ENCODE data around the gene TARDBP.
A peak's percentile ranks its signal among the peaks of the same experiment; 100 is the strongest.
"Not testable (repeated sequence)": the region's sequence is repeated elsewhere in the genome, so short reads cannot be mapped to it uniquely, and the experiment has no call there.

TARDBP gene

GRCh38 chr1:11012260-11013159 is at the start of gene TARDBP:
Gene TARDBP (plus strand): TSS chr1:11012654. CDS start chr1:11013728, 1,074 bp downstream.
- DNase-seq, result peak; percentile 88

DNA sequence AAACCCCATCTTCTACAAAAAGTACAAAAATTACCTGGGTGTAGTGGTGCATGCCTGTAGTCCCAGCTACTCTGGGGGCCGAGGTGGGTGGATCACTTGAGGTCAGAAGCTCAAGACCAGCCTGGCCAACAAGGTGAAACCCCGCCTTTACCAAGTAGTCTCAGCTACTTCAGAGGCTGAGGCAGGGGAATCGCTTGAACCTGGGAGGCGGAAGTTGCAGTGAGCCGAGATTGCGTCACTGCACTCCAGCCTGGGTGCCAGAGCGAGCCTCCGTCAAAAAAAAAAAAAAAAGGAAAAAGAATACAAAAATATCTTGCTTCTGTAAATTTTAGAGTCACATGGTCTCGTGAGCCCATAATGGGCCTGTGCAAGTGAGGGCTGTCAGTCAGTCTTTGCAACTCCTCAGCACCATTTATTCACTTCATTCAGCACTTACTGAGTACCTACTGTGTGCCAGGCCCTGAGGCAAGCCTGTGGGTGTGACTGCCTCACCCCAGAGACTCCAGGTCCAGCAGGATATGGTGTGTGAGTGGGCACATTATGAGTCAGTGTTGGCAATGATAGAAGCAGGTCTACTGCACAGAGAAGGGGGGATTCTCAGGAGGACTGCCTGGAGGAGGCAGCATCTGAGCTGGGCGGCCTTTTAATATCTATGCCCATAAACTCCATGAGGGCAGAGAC is 46.8 kb upstream of the TARDBP start:
- no peak for DNase-seq

GRCh38 chr1:10967090-10967489 is 45.4 kb upstream of the TARDBP start:
- DNase-seq, result no peak

DNA sequence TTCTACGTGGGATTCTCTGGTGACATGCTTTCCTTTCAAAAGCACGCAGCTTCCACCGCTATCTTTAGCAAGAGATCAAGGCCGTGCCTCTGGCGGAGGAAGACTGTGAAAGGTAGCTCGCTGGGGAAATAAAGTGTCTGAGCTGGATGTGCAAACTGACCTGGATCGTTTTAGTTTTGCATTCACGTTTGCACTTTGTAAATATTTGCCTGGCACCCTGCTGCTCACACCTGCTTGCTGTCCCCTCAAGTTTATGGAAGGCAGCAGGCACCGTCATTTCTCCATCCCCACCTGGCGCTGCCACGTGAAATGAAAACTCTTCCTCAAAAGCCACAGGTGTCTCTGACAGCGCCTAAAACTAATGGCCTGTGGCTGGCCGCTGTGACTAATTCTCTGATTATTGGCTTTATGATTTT is 44.0 kb upstream of the TARDBP start:
- DNase-seq, result no peak

GRCh38 chr1:10969267-10969970 is 43.0 kb upstream of the TARDBP start:
- DNase-seq, result no peak

DNA sequence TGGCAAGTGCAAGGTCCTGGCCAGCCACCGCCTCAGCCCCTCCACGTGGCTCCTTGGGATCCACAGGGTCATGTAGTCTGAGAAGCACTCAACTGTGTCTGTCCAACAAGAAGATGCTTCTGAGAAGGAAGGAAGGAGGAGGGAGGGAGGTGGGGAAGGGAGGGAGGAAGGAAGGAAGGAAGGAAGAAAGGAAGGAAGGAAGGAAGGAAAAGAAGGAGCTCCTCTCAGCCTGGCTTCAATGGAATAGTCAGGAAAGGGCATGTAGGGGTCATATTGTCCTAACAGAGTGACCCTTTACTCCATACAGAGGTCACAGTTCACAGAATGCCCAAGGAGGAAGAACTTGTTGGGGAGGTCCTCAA is 42.5 kb upstream of the TARDBP start:
- no peak for DNase-seq

GRCh38 chr1:10973552-10973951 is 38.9 kb upstream of the TARDBP start:
- peak; percentile 36 for DNase-seq

GRCh38 chr1:10973956-10974881 is 38.2 kb upstream of the TARDBP start:
- DNase-seq, result no peak

DNA sequence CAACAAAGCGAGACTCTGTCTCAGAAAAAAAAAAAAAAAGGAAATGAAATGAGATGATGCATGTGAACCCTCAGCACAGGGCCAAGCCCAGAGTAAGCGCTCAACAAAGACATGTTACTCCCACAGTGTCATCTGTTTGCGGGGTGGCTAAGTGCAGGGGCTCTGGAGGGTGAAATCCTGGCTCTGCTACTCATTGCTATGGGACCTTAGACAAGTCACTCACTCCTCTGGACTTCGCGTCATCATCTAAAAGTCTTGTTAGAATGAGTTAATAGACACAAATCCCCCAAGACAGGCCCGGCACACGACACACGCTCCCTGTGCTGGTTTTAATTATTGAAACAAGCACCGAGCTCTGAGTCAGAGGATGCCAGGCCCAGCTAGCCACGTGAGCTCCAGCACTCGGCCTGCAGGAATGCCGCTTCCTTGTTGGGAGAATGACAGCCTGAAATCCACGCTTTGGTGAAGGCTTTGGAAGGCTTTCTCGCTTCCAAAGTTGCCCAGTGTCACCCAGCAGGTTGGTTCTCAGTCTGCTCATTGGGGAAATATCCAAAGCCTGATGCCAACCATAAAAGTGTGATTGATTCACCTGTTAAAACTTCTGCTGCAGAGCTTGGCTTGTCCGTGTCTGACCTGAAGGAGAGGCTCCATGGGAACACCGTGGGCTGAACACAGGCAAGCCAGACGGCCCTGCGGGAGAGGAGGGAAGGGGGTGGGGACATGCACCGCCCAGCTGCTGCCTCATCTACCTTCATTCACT is 36.7 kb upstream of the TARDBP start:
- peak; percentile 70 for DNase-seq

GRCh38 chr1:10978719-10979118 is 33.7 kb upstream of the TARDBP start:
- no peak for DNase-seq

DNA sequence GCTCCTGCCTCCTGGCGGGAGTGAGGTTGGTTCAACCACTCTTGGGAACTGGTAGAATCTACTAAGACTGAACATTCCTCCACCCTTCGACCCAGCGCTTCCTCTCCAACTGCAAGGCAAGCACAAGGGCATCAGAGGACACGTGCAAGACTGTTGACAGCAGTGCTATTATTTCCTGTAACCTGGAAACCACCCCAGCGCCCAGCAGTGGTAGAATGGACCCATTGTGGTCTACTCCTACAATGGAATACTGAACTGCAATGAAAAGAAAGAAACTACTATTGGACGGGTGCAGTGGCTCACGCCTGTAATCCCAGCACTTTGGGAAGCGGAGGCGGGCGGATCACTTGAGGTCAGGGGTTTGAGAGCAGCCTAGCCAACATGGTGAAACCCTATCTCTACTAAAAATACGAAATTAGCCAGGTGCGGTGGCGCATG is 33.0 kb upstream of the TARDBP start:
- DNase-seq, result no peak

GRCh38 chr1:10980094-10980577 is 32.3 kb upstream of the TARDBP start:
- DNase-seq, result peak; percentile 54

DNA sequence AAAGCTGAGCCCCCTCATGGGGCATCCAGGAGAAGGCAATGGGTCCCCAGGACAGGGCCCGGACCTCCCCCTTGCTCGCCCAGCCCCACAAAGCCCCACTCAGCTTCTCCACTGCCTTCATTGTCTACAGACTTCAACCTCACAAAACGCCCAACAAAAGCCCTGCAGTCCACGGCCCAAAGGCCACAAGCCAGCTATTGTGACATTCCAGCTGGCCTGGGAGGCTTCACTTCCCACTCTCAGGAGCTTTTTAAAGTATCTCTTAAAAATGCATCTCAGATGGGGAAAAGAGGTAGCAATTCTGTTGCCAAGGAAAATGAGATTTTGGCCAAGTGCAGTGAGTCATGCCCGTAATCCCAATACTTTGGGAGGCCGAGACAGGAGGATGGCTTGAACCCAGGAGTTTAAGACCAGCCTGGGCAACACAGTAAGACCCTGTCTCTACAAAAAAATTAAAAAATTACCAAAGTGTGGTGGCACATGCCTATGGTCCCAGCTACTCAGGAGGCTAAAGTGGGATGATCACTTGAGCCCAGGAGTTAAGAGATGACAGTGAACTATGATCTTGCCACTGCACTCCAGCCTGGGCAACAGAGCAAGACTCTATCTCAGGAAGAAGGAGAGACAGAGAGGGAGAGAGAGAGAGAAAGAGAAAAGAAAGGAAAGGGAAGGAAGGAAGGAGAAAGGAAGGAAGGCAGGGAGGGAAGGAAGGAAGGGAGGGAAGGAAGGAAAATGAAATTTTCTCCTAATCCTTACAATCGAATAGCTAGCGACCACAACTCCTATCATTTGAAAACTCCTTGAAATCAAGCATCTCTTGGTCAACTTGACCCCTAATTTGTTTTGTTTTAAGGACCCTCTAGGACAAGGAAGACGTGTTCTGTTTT is 31.4 kb upstream of the TARDBP start:
- no peak for DNase-seq

GRCh38 chr1:10986525-10986890 is 25.9 kb upstream of the TARDBP start:
- DNase-seq, result no peak

DNA sequence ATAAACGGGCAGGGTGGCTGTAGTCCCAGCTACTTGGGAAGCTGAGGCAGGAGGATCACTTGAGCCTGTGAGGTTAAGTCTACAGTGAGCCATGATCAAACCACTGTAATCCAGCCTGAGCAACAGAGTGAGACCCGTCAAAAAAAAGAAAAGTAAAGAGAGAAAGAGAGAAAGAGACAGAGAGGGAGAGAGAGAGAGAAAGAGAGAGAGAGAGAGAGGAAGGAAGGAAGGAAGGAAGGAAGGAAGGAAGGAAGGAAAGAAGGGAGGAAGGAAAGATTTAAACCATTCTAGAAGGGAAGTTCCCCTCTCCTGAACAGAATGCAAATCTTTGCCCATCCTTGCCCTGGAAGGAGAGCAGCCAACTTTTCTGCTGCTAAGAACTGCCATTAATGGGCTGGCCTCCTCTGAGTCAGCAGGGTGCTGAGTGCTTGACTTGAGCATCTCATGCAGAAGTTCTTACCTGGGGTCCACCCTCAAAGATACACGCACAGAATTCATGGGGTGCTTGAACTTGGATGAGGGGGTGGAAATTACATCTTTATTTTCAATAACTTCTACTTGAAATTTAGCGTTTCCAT is 24.5 kb upstream of the TARDBP start:
- no peak for DNase-seq

DNA sequence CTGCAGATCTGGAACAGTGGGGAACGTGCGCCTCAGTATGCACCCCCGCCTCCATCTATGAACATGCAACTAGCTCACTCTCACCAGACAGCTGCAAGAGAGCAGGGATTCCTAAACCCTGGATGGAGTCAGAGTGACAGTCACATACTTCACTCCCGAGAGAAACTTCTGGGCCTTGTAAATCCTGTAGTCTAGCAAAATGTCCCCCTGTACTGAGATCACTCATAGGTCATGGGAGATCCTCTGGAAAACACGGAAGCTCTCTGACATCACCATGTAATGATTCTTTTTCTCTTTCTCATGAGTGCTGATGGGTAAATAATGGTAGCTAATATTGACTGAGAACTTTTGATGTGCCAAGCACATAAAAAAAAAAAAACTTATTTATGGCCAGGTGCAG is 23.4 kb upstream of the TARDBP start:
- DNase-seq, result no peak

DNA sequence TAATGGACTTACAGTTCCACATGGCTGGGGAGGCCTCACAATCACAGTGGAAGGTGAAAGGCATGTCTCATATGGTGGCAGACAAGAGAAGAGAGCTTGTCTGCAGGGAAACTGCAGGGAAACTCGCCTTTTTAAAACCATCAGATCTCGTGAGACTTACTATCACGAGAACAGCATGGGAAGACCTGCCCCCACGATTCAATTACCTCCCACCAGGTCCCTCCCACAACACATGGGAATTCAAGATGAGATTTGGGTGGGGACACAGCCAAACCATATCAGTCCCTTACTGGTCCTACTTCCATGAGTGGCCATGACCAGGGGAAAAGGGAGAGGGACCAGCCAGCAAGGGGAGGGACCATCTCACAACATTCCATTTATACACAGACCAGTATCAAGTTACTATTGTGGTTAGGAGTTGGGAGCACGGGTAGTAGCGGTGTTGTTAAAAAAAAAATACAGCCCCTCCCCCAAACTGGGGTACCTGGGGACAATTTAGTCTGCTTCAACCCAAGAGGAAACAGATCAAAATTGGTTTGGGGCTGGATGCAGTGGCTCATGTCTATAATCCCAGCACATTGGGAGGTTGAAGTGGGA is 22.4 kb upstream of the TARDBP start:
- DNase-seq, result not testable (repeated sequence)

DNA sequence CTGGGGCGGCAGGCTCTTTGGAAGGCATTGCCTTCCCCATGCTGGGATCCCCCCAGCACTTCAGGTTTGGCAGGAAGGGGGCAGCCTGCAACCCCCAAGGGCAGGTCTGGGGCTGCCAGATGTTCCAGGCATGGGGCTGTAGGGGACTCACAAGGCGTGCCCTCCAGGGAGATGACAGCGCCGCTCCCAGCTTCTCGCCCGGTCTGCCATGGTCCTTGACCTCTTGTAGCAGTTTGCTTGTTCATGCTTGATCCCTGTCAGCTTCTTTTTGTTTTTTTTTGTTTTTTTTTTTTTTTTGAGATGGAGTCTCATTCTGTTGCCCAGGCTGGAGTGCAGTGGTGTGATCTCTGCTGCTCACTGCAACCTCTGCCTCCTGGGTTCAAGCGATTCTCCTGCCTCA is 21.6 kb upstream of the TARDBP start:
- DNase-seq, result no peak

DNA sequence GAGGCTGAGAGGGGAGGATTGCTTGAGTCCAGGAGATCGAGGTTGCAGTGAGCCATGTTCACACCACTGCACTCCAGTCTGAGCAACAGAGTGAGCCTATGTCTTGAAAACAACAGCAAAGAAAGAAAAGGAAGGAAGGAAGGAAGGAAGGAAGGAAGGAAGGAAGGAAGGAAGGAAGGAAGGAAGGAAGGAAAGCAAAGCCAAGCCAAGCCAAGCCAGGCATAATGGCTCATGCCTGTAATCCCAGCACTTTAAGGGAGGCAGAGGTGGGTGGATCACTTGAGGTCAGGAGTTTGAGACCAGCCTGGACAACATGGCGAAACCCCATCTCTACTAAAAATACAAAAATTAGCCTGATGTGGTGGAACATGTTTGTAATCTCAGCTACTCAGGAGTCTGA is 20.4 kb upstream of the TARDBP start:
- not testable (repeated sequence) for DNase-seq

DNA sequence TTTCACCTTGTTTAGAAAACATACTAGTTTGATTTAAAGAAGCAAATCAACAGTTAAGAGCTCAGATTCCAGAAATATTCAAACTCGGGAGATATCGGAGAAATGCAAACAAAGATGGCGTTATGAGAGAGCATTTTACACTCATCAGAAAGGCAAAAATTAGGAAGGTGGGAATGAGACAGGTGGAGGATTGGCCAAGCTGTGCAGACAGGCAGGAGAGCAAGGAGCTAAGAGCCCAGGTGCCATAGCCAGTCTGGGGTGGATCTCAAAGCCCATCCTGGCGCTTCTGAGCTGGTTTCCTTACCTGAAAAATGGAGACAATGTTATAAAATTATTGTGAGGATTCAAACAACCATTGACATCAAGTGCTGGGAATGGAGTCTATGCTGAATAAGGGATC is 19.6 kb upstream of the TARDBP start:
- no peak for DNase-seq
